Measurements from ENCODE around the gene TLX3. TPM values are rescaled to one million over a fixed set of nuclear protein-coding genes. Genes with fewer than 3 reads are reported as not detected.

The TLX3 gene
- total RNA-seq, 4 donors from 2014 or later = not detected

DNA sequence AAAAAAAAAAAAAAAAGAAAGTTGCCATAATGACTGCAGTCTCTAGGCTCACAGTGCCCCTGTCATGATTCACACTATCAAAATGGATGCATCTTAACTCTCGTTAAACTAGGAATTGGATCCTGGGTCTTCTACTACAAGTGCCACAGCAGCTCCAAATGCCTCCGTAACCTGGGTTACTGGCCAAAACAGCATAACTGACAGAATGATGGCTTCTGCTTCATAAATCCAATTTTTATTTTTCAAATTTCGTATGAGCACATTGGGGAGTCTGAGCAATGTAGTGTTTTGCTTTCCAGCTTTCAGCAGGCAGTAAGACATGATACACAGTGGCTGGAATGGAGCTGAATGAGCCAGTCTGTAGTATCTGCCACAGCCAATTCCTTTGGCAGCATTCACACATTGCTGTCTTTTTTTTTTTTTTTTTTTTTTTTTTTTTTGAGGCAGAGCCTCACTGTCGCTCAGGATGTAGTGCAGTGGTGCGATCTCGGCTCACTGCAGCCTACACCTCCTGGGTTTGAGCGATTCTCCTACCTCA, 42.6 kb downstream of the TLX3 start:
- TF ChIP-seq, protein P1, sequence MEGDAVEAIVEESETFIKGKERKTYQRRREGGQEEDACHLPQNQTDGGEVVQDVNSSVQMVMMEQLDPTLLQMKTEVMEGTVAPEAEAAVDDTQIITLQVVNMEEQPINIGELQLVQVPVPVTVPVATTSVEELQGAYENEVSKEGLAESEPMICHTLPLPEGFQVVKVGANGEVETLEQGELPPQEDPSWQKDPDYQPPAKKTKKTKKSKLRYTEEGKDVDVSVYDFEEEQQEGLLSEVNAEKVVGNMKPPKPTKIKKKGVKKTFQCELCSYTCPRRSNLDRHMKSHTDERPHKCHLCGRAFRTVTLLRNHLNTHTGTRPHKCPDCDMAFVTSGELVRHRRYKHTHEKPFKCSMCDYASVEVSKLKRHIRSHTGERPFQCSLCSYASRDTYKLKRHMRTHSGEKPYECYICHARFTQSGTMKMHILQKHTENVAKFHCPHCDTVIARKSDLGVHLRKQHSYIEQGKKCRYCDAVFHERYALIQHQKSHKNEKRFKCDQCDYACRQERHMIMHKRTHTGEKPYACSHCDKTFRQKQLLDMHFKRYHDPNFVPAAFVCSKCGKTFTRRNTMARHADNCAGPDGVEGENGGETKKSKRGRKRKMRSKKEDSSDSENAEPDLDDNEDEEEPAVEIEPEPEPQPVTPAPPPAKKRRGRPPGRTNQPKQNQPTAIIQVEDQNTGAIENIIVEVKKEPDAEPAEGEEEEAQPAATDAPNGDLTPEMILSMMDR (IDR thresholded peaks at IDR 0.05; ENCODE audit: low read depth) = no peak

GRCh38 chr5:171355302-171355724, 46.3 kb downstream of the TLX3 start:
- TF ChIP-seq, protein P1 (IDR thresholded peaks at IDR 0.05; ENCODE audit: low read depth) = no peak

GRCh38 chr5:171357843-171358242, 48.8 kb downstream of the TLX3 start:
- TF ChIP-seq, protein P1 (IDR thresholded peaks at IDR 0.05; ENCODE audit: low read depth) = no peak

Small RNA genes lying within 50 kb of the gene (small RNA-seq; reads per million reads assigned to genes)
- gene AC091980.1 (not detected), gene RN7SL339P (not detected)

Other genes starting within 250 kb of the TLX3 start
- 100 to 1,000 TPM; 421 to 628 (median 493) TPM for gene NPM1, start 78.6 kb downstream of the TLX3 start, total RNA-seq
- gene FGF18, start 110.4 kb downstream of the TLX3 start, total RNA-seq = under 1 TPM in 2 of 4 donors, not detected in 2; 0.33 to 0.66 TPM